Stimulated activated CD4-positive, alpha-beta T cell treated with anti-CD3 and anti-CD28 coated beads, Interleukin-2, amount 100 ng/mL, for 48 hours (primary cell): ENCODE measurements around the gene MRPS12.
"Not testable (repeated sequence)": the region's sequence is repeated elsewhere in the genome, so short reads cannot be mapped to it uniquely, and the experiment has no call there.

Experiments used
- DNase-seq, 2 donors: peaks; one replicate each; pipeline ENCODE4 v3.0.0-alpha.2; 2020

Gene MRPS12

GRCh38 chr19:38941979-38942378, 11.2 kb downstream of the MRPS12 start:
- no peak for DNase-seq

GRCh38 chr19:38942471-38943181, 11.9 kb downstream of the MRPS12 start:
- no peak for DNase-seq

GRCh38 chr19:38944981-38945506, 14.3 kb downstream of the MRPS12 start:
- no peak for DNase-seq

GRCh38 chr19:38945562-38946228, 15.0 kb downstream of the MRPS12 start:
- no peak for DNase-seq

- DNase-seq: no peak
Observed at GRCh38 chr19:38946229-38947010, 15.7 kb downstream of the MRPS12 start.

GRCh38 chr19:38949580-38950367, 19.0 kb downstream of the MRPS12 start:
- DNase-seq: peak; percentile 69 to 87

- no peak for DNase-seq
Observed at GRCh38 chr19:38951187-38951586, 20.4 kb downstream of the MRPS12 start.

- DNase-seq: no peak
Observed at GRCh38 chr19:38952395-38953165, 21.8 kb downstream of the MRPS12 start.

GRCh38 chr19:38953677-38954076, 22.9 kb downstream of the MRPS12 start:
- DNase-seq: no peak

- DNase-seq: no peak
Observed at GRCh38 chr19:38956264-38956663, 25.5 kb downstream of the MRPS12 start.

- DNase-seq: no peak
Observed at GRCh38 chr19:38958301-38958700, 27.6 kb downstream of the MRPS12 start.

GRCh38 chr19:38959618-38960017, 28.9 kb downstream of the MRPS12 start:
- no peak for DNase-seq

- no peak for DNase-seq
Observed at GRCh38 chr19:38964738-38965137, 34.0 kb downstream of the MRPS12 start.

GRCh38 chr19:38966149-38966548, 35.4 kb downstream of the MRPS12 start:
- DNase-seq: not testable (repeated sequence)

GRCh38 chr19:38970664-38971532, 40.2 kb downstream of the MRPS12 start:
- no peak for DNase-seq

GRCh38 chr19:38971672-38972071, 40.9 kb downstream of the MRPS12 start:
- DNase-seq: no peak

GRCh38 chr19:38974624-38975213, 44.0 kb downstream of the MRPS12 start:
- DNase-seq: no peak

GRCh38 chr19:38975214-38975860, 44.6 kb downstream of the MRPS12 start, which contains the start of gene FBXO17:
Gene FBXO17, minus strand, starts transcription at chr19:38975742. Its CDS starts 25,423 bp downstream, at chr19:38950319.
- no peak for DNase-seq

GRCh38 chr19:38975861-38976271, 45.1 kb downstream of the MRPS12 start:
- no peak for DNase-seq
